HepG2 (cell line): Measurements from ENCODE around the gene MADCAM1. TPM values are rescaled to one million over a fixed set of nuclear protein-coding genes. Genes with fewer than 3 reads are reported as not detected.

Source experiments
- ATAC-seq: fragments of 200-7000 bp; cut with Tn5 transposase; 3 replicates; pipeline ENCODE4 v1.9.1; 2020; ENCODE audit warnings: mild to moderate bottlenecking, moderate library complexity
- Bru-seq: library from RNA; stranded (reverse); fragments of 400-500 nt; gene quantifications from one replicate; lab custom pipeline; 2021; lab: Mats Ljungman, UMichigan
- BruChase-seq, 2 experiments: library from RNA; stranded (reverse); fragments of 400-500 nt; gene quantifications; one replicate each; lab custom pipeline; 2021; lab: Mats Ljungman, UMichigan
- BruUV-seq: library from RNA; stranded (reverse); fragments of 400-500 nt; replicated peaks from 2 replicates; lab custom pipeline; 2021; lab: Mats Ljungman, UMichigan
- CTCF ChIA-PET: fragments of 300-600 bp; formaldehyde crosslinking; extraction: SDS; loops from one replicate; lab custom pipeline; 2021; ENCODE audit warnings: low total read pairs, inconsistent platforms, low intra/inter-chr PET ratio; lab: Yijun Ruan, JAX
- POLR2A ChIA-PET: fragments of 350-600 bp; sonication (Branson Sonifier 250); formaldehyde crosslinking; loops from one replicate; lab custom pipeline; 2020; ENCODE audit warnings: antibody characterized with exemption, inconsistent platforms; lab: Yijun Ruan, JAX
- DNase-seq: peaks from one replicate; pipeline ENCODE4 v3.0.0-alpha.2; 2015; ENCODE audit warnings: low spot score
- FAIRE-seq: peaks from 3 replicates; lab custom pipeline; 2011; peaks lifted over from hg19 to GRCh38; lab: Jason Lieb, UNC
- H2AFZ ChIP-seq: one replicate; pipeline ENCODE4 v1.6.1; 2011; ENCODE audit warnings: low read length, inconsistent platforms
- H3K27ac ChIP-seq: fragments of 300-600 bp; 3 replicates; pipeline ENCODE4 v1.8.0; 2011; ENCODE audit warnings: mixed run types, mild to moderate bottlenecking, mixed read lengths, low read length, inconsistent platforms; ENCODE audit not compliant: insufficient read depth; ENCODE audit errors: extremely low read length
- H3K27me3 ChIP-seq, 2 experiments: fragments of 200-600 bp in 1 of 2; 2 replicates in 1 of 2; 3 replicates in 1 of 2; pipeline versions ENCODE4 v1.6.0 to v1.8.0; 2011; ENCODE audit warnings: low read length in 2 of 2, mild to moderate bottlenecking in 2 of 2, moderate library complexity in 2 of 2, inconsistent platforms in 1 of 2; ENCODE audit not compliant: insufficient read depth in 2 of 2, control insufficient read depth in 1 of 2
- H3K36me3 ChIP-seq, 2 experiments: fragments of 200-600 bp in 1 of 2; replicated peaks in 1 of 2; 2 replicates in 1 of 2; 3 replicates in 1 of 2; pipeline versions ENCODE4 v1.5.1 to v1.8.0; 2011; ENCODE audit warnings: low read length in 2 of 2, inconsistent platforms in 1 of 2; ENCODE audit not compliant: insufficient read depth in 2 of 2, control insufficient read depth in 1 of 2
- H3K4me1 ChIP-seq: 2 replicates; pipeline ENCODE4 v1.5.1; 2012; ENCODE audit warnings: low read length, inconsistent platforms; ENCODE audit not compliant: insufficient read depth
- H3K4me2 ChIP-seq: 2 replicates; pipeline ENCODE4 v1.6.0; 2011; ENCODE audit warnings: low read depth, low read length, inconsistent platforms
- H3K4me3 ChIP-seq, 3 experiments: fragments of 200-600 bp in 1 of 3; sonication (generic), shearing (Covaris generic) in 1 of 3; replicated peaks in 1 of 3; 2 replicates each; pipeline ENCODE4 v1.5.1; 2011 to 2016; ENCODE audit warnings: low read length in 3 of 3, inconsistent platforms in 2 of 3, low read depth in 2 of 3, mild to moderate bottlenecking in 2 of 3, control low read depth in 1 of 3, mixed read lengths in 1 of 3; ENCODE audit not compliant: insufficient read depth in 1 of 3
- H3K79me2 ChIP-seq: one replicate; pipeline ENCODE4 v1.6.1; 2011; ENCODE audit warnings: low read length, inconsistent platforms; ENCODE audit not compliant: insufficient read depth
- H3K9ac ChIP-seq: 2 replicates; pipeline ENCODE4 v1.6.0; 2011; ENCODE audit warnings: mild to moderate bottlenecking, low read depth, low read length, inconsistent platforms; ENCODE audit not compliant: insufficient read depth
- H3K9me3 ChIP-seq: 2 replicates; pipeline ENCODE4 v1.5.1; 2012; ENCODE audit warnings: mild to moderate bottlenecking, low read length
- H4K20me1 ChIP-seq: 2 replicates; pipeline ENCODE4 v1.6.0; 2011; ENCODE audit warnings: inconsistent platforms, mild to moderate bottlenecking, low read length, moderate library complexity; ENCODE audit not compliant: insufficient read depth
- ATF7-NPFF ChIP-seq: sonication (generic); formaldehyde crosslinking; IDR thresholded peaks from 2 replicates; pipeline ENCODE4 v1.8.1; 2023; ENCODE audit warnings: mild to moderate bottlenecking, low read depth, missing genetic modification reagents, moderate library complexity
- PHF5A ChIP-seq: IDR thresholded peaks from one replicate; pipeline ENCODE4 v1.6.1; 2018; ENCODE audit warnings: low read depth, missing genetic modification reagents; ENCODE audit not compliant: unreplicated experiment
- SP5 ChIP-seq: IDR thresholded peaks from 2 replicates; pipeline ENCODE4 v1.6.1; 2016; ENCODE audit warnings: low read depth, borderline replicate concordance
- ZFP36L2 ChIP-seq: sonication (generic); formaldehyde crosslinking; IDR thresholded peaks from 2 replicates; pipeline ENCODE4 v1.4.0; 2020; ENCODE audit warnings: missing genetic modification reagents
- ZFYVE20 ChIP-seq: sonication (generic); formaldehyde crosslinking; IDR thresholded peaks from 2 replicates; pipeline ENCODE4 v1.8.0; 2023; ENCODE audit warnings: low read depth, mild to moderate bottlenecking, moderate library complexity, missing genetic modification reagents, borderline replicate concordance
- ZNF253 ChIP-seq: sonication (generic); formaldehyde crosslinking; IDR thresholded peaks from 2 replicates; pipeline ENCODE4 v1.8.0; 2022; ENCODE audit warnings: mild to moderate bottlenecking, missing genetic modification reagents, borderline replicate concordance
- ZSCAN20 ChIP-seq: sonication (generic); formaldehyde crosslinking; IDR thresholded peaks from 2 replicates; pipeline ENCODE4 v1.4.0; 2020; ENCODE audit warnings: missing genetic modification reagents, mild to moderate bottlenecking, borderline replicate concordance
- ZSCAN22 ChIP-seq: sonication (generic); formaldehyde crosslinking; IDR thresholded peaks from 2 replicates; pipeline ENCODE4 v1.4.0; 2020; ENCODE audit warnings: mild to moderate bottlenecking, missing genetic modification reagents
- WGBS: methylation state at CpG from one replicate; pipeline ENCODE4 v1.1.6; 2017; ENCODE audit warnings: low lambda C conversion rate; 5-methylcytosine and 5-hydroxymethylcytosine counted together
- in situ Hi-C: cut with HindIII; loops from 2 replicates; pipeline ENCODE4 v1.10.0; 2017; ENCODE audit warnings: low pct_unique_long_range_greater_than_20kb; ENCODE audit not compliant: extremely low pct_ligation_motif_present
- intact Hi-C: fragments of 100-400 bp; cut with micrococcal nuclease; formaldehyde crosslinking; loops from one replicate; pipeline ENCODE4 v1.10.0; 2022; ENCODE audit not compliant: unreplicated experiment
- long read RNA-seq, 2 experiments: library from RNA in 1 of 2; library from polyadenylated mRNA in 1 of 2; stranded (forward) in 1 of 2; unstranded in 1 of 2; transcript quantifications; one replicate each; pipeline ENCODE4 v2.0.0, GENCODE V29; 2019 to 2022
- polyA minus RNA-seq, 3 experiments: library from RNA; depleted of rRNA, polyadenylated mRNA; stranded (reverse); fragments of >200 nt; gene quantifications; 2 replicates each; pipeline ENCODE4 v1.2.3, GENCODE V29; 2011; ENCODE audit warnings: low replicate concordance in 1 of 3
- polyA plus RNA-seq, 8 experiments: library from polyadenylated mRNA; depleted of rRNA in 3 of 8; stranded (reverse) in 7 of 8; unstranded in 1 of 8; fragments of >200 nt; fragmentation: Illumina TruSeq in 4 of 8; extraction: Trizol in 4 of 8; gene quantifications; 2 replicates each; pipeline versions ENCODE4 v1.2.1 to v1.2.3, GENCODE V29; 2011 to 2016; ENCODE audit warnings: low read depth in 4 of 8, missing spikeins in 1 of 8, mixed read lengths in 1 of 8; ENCODE audit not compliant: insufficient read depth in 1 of 8
- total RNA-seq, 5 experiments: library from RNA; depleted of rRNA; stranded (reverse); fragments of >200 nt; fragmentation: Illumina TruSeq; extraction: Trizol; gene quantifications; 2 replicates each; pipeline ENCODE4 v1.2.3, GENCODE V29; 2016; ENCODE audit warnings: low read depth in 1 of 5
- TF ChIP-seq, protein P1 (sequence below): sonication (generic); formaldehyde crosslinking; IDR thresholded peaks from 2 replicates; pipeline ENCODE4 v1.8.1; 2023; ENCODE audit warnings: mild to moderate bottlenecking, missing genetic modification reagents
- TF ChIP-seq, protein P2 (sequence below): sonication (generic); formaldehyde crosslinking; IDR thresholded peaks from 2 replicates; pipeline ENCODE4 v1.4.0; 2020; ENCODE audit warnings: missing genetic modification reagents, mild to moderate bottlenecking, borderline replicate concordance

MADCAM1 gene
- total RNA-seq (2016; rRNA removed; fragmentation: Illumina TruSeq; extraction: Trizol) (0.21 and 0.33 TPM in 2 replicates), polyA plus RNA-seq (2011; rRNA removed) (0.29 and 0.39 TPM in 2 replicates), polyA minus RNA-seq (2011; rRNA and poly(A)+ RNA removed; ENCODE audit: low replicate concordance) (1.1 TPM in 1 of 2 replicates, not detected in the other), Bru-seq, nascent RNA (percentile 33 among the genes with signal in this experiment), BruChase-seq, experiment 1, labeled RNA remaining after a 6-hour chase (percentile 34 among the genes with signal in this experiment), BruChase-seq, experiment 2, labeled RNA remaining after a 2-hour chase (percentile 29 among the genes with signal in this experiment)
- 0.30 and 0.44 TPM in 2 replicates for total RNA-seq (2016; cell fraction: cytosol; rRNA removed; fragmentation: Illumina TruSeq; extraction: Trizol; ENCODE audit: low read depth)
- 0.30 TPM in 1 of 2 replicates, not detected in the other for total RNA-seq (2016; cell fraction: insoluble cytoplasmic fraction; rRNA removed; fragmentation: Illumina TruSeq; extraction: Trizol)
- 0.37 and 0.45 TPM in 2 replicates for total RNA-seq (2016; cell fraction: membrane; rRNA removed; fragmentation: Illumina TruSeq; extraction: Trizol)
- total RNA-seq (2016; cell fraction: nucleus; rRNA removed; fragmentation: Illumina TruSeq; extraction: Trizol), result 0.22 TPM in 1 of 2 replicates, not detected in the other
- polyA plus RNA-seq (2011; cell fraction: cytosol; rRNA removed), result 0.42 and 0.60 TPM in 2 replicates
- 1.9 and 2.3 TPM in 2 replicates for polyA plus RNA-seq (2011; cell fraction: nucleus; rRNA removed)
- 1.7 and 2.3 TPM in 2 replicates for polyA plus RNA-seq (2012)
- polyA plus RNA-seq (2016; cell fraction: cytosol; fragmentation: Illumina TruSeq; extraction: Trizol; ENCODE audit: low read depth), result 0.62 and 0.89 TPM in 2 replicates
- 0.33 and 0.51 TPM in 2 replicates for polyA plus RNA-seq (2016; cell fraction: insoluble cytoplasmic fraction; fragmentation: Illumina TruSeq; extraction: Trizol; ENCODE audit: low read depth)
- 0.74 and 0.99 TPM in 2 replicates for polyA plus RNA-seq (2016; cell fraction: membrane; fragmentation: Illumina TruSeq; extraction: Trizol; ENCODE audit: low read depth)
- polyA plus RNA-seq (2016; cell fraction: nucleus; fragmentation: Illumina TruSeq; extraction: Trizol; ENCODE audit: insufficient read depth, low read depth), result 0.89 and 1.4 TPM in 2 replicates
- 0.62 and 0.89 TPM in 2 replicates for polyA minus RNA-seq (2011; cell fraction: cytosol; rRNA and poly(A)+ RNA removed)
- 0.26 and 0.75 TPM in 2 replicates for polyA minus RNA-seq (2011; cell fraction: nucleus; rRNA and poly(A)+ RNA removed)
- long read RNA-seq, experiment 1, partial matches to known transcripts, result 2 of 3 reads
- long read RNA-seq, experiment 1, other reads (novel, unspliced or antisense), result 1 of 3 reads
- long read RNA-seq, experiment 2, partial matches to known transcripts, result 3 of 6 reads
- long read RNA-seq, experiment 2, other reads (novel, unspliced or antisense), result 3 of 6 reads

DNA sequence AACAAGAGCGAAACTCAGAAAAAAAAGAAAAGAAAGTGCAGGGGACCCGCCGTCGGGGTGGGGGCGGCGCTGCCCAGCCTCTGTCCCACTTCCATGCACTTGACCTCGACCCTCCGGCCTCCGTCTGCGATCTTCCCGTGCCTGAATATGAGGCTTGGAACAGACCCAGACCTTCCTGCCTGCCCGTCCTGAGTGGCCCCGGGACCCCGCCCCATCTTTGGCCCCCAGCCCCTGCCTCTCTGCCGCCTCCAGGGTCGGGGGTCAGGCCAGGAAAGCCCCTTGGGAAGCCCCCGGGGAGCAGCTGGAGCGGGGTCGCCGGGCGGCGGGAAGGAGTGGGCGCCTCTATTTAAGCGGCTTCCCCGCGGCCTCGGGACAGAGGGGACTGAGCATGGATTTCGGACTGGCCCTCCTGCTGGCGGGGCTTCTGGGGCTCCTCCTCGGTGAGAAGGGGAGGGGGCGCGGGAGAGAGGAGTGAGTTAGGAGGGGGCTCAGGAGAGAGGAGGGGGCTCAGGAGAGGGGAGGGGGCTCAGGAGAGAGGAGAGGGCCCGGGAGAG is at the start of gene MADCAM1:
TSS of gene MADCAM1 (plus strand) at position 375 of the 554 bp plus-strand sequence. CDS start at position 389, 14 bp downstream.
- Histone ChIP-seq H3K4me1 (peaks cover 45% of the 10 kb centered on the region), H3K9ac (no peak within 1 kb of the TSS), H4K20me1 (no peaks in the 10 kb centered on the region), H3K27me3 (peaks cover 0 to 4% of the 10 kb centered on the region in 2 experiments; a peak in 2 of 5 replicates), H2AFZ (no peak within 1 kb of the TSS), H3K79me2 (no peaks in the 10 kb centered on the region), H3K9me3 (no peaks in the 10 kb centered on the region), H3K4me3 (peak within 1 kb of the TSS in 2 of 3 experiments; percentile 55 to 78; a peak in 3 of 6 replicates), H3K36me3 (no peaks in the 10 kb centered on the region), H3K27ac (no peak within 1 kb of the TSS), H3K4me2 (peak within 1 kb of the TSS; percentile 55; the same call in 1 of the 2 replicates)
- ChIA-PET POLR2A (interaction anchor here (2.6 kb wide), 1 partner anchor 10 kb away, joined by 23 read pairs; no protein-coding TSS in a partner anchor), CTCF (interaction anchor here (0.8 to 1.5 kb wide), 3 partner anchors 10 to 14 kb away, joined by 3 to 5 read pairs (median 5); partner anchors contain the start of gene TPGS1)
- 36% methylated on average over 31 of the region's 33 CpGs for WGBS
- no peak for TF ChIP-seq SP5
- TF ChIP-seq ZNF253 (CRISPR knock-in tag), result no peak
- TF ChIP-seq PHF5A (CRISPR knock-in tag), result no peak
- TF ChIP-seq ZSCAN22 (CRISPR knock-in tag), result no peak
- TF ChIP-seq ZFP36L2 (CRISPR knock-in tag), result no peak
- TF ChIP-seq, protein P1, sequence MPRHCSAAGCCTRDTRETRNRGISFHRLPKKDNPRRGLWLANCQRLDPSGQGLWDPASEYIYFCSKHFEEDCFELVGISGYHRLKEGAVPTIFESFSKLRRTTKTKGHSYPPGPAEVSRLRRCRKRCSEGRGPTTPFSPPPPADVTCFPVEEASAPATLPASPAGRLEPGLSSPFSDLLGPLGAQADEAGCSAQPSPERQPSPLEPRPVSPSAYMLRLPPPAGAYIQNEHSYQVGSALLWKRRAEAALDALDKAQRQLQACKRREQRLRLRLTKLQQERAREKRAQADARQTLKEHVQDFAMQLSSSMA (CRISPR knock-in tag), result no peak
- TF ChIP-seq ZFYVE20 (CRISPR knock-in tag), result no peak
- TF ChIP-seq, protein P2, sequence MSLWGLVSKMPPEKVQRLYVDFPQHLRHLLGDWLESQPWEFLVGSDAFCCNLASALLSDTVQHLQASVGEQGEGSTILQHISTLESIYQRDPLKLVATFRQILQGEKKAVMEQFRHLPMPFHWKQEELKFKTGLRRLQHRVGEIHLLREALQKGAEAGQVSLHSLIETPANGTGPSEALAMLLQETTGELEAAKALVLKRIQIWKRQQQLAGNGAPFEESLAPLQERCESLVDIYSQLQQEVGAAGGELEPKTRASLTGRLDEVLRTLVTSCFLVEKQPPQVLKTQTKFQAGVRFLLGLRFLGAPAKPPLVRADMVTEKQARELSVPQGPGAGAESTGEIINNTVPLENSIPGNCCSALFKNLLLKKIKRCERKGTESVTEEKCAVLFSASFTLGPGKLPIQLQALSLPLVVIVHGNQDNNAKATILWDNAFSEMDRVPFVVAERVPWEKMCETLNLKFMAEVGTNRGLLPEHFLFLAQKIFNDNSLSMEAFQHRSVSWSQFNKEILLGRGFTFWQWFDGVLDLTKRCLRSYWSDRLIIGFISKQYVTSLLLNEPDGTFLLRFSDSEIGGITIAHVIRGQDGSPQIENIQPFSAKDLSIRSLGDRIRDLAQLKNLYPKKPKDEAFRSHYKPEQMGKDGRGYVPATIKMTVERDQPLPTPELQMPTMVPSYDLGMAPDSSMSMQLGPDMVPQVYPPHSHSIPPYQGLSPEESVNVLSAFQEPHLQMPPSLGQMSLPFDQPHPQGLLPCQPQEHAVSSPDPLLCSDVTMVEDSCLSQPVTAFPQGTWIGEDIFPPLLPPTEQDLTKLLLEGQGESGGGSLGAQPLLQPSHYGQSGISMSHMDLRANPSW (CRISPR knock-in tag), result no peak
- TF ChIP-seq ATF7-NPFF, result no peak
- TF ChIP-seq ZSCAN20, result no peak
- BruUV-seq, result no TSS peak
- in situ Hi-C loops, result no loop called here
- no peak for DNase-seq
- no peak for FAIRE-seq
- intact Hi-C loops, result no loop called here
- ATAC-seq, result no peak
